ENCODE results near the gene KCNK2.

KCNK2 gene

DNA sequence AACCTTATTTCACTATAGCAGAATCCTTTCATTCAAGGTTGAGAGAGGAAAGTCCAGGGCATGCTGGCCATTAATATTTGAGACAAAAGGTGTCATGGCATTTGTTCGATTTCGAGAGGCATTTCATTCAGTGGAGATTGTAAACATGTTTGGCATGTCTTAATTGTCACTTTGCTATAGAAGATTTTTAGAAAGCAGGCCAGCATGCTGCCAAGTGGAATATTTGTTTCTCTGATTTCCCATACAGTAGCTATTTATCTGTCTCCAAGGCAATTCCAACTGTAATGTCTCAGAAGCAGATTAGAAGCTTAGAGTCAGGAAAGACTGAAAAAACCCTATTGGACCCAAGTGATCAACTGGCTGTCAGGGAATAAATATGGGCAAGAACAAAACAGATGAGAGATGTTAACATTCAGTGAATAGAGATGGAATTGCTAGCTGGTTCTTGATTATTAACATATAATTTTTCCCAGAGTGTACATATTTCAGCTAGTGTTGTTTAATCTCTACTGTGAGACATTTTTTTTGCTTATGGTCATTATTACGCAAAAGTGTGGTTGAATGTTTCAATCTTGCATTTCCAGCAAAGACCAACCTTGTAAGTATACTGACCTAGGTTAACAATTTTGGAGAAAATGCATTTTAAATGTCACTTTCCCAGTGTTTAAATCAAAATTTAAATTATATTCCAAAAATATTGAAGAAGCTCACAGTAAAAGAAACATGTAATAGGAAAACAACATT is 174.6 kb downstream of the KCNK2 start:
- H3K4me1 ChIP-seq (ENCODE audit: insufficient read depth, low read length, poor library complexity, severe bottlenecking): no peaks in the 10 kb centered on the region
- H2AFZ ChIP-seq (ENCODE audit: low read length): no peak overlapping the region
- TF ChIP-seq CTCF (conservative IDR thresholded peaks at IDR 0.05; ENCODE audit: low read length) (no peak), EZH2phosphoT487 (IDR thresholded peaks at IDR 0.05; ENCODE audit: borderline replicate concordance) (no peak)
- no peaks in the 10 kb centered on the region for H3K9me2 ChIP-seq (replicated peaks; ENCODE audit: low read depth, low read length)
- H3K9me3 ChIP-seq (ENCODE audit: insufficient read depth, low read depth, low read length): no peaks in the 10 kb centered on the region
- H3K9ac ChIP-seq (ENCODE audit: low read depth, low read length, poor library complexity, severe bottlenecking): no peak overlapping the region
- no peaks in the 10 kb centered on the region for H3K27me3 ChIP-seq (ENCODE audit: insufficient read depth, low read length, poor library complexity, severe bottlenecking)
- no peak overlapping the region for H3K4me3 ChIP-seq (ENCODE audit: low read length, poor library complexity, severe bottlenecking)
- no peaks in the 10 kb centered on the region for H3K79me2 ChIP-seq (ENCODE audit: insufficient read depth, low read length)
- H4K20me1 ChIP-seq (ENCODE audit: insufficient read depth, low read length, poor library complexity, severe bottlenecking): no peaks in the 10 kb centered on the region
- no peak overlapping the region for H3K4me2 ChIP-seq (ENCODE audit: low read depth, low read length, poor library complexity, severe bottlenecking)
- no peaks in the 10 kb centered on the region for H3F3A ChIP-seq (ENCODE audit: low read depth)
- H3K36me3 ChIP-seq (ENCODE audit: insufficient read depth, low read length): no peaks in the 10 kb centered on the region

DNA sequence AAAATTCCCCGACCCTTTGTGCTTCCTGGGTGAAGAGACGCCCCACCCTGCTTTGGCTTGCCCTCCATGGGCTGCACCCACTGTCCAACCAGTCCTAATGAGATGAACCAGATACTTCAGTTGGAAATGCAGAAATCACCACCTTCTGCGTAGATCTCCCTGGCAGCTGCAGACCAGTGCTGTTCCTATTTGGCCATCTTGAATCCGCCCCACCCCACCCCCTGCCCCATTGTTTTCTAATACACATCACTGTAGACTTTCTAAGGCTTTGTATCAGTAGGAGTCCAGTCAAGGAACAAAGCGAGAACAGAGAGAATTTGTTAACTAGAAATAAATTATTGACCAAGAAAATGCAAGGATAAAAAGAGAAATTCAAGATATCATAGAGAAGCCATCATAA is 178.2 kb downstream of the KCNK2 start:
- Histone ChIP-seq H3K36me3 (ENCODE audit: insufficient read depth, low read length) (no peaks in the 10 kb centered on the region), H3K79me2 (ENCODE audit: insufficient read depth, low read length) (no peaks in the 10 kb centered on the region), H3K9me2 (replicated peaks; ENCODE audit: low read depth, low read length) (no peaks in the 10 kb centered on the region), H4K20me1 (ENCODE audit: insufficient read depth, low read length, poor library complexity, severe bottlenecking) (no peaks in the 10 kb centered on the region), H3K4me2 (ENCODE audit: low read depth, low read length, poor library complexity, severe bottlenecking) (no peak overlapping the region), H3K9me3 (ENCODE audit: insufficient read depth, low read depth, low read length) (no peaks in the 10 kb centered on the region), H3K4me3 (ENCODE audit: low read length, poor library complexity, severe bottlenecking) (no peak overlapping the region), H3K27me3 (ENCODE audit: insufficient read depth, low read length, poor library complexity, severe bottlenecking) (no peaks in the 10 kb centered on the region), H3K9ac (ENCODE audit: low read depth, low read length, poor library complexity, severe bottlenecking) (no peak overlapping the region), H3K4me1 (ENCODE audit: insufficient read depth, low read length, poor library complexity, severe bottlenecking) (no peaks in the 10 kb centered on the region), H3F3A (ENCODE audit: low read depth) (no peaks in the 10 kb centered on the region), H2AFZ (ENCODE audit: low read length) (no peak overlapping the region)
- TF ChIP-seq EZH2phosphoT487 (IDR thresholded peaks at IDR 0.05; ENCODE audit: borderline replicate concordance) (no peak), CTCF (conservative IDR thresholded peaks at IDR 0.05; ENCODE audit: low read length) (no peak)

DNA sequence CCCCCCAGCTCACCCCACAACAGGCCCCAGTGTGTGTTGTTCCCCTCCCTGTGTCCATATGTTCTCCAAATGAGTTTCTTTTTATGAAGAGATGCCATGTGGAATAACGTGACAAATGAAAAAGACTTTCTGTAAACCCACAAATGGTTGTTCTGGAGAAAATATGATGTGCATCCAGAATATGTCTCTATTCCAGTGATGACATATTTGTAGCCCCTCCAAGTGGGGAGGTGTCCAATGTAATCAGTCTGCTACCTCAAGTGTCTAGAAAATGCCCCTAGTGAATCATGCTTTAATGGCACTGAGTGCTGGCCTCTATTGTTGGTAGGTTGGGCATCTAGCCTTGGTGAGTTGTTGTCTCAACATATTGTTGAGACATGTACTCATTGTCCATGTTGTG is 179.6 kb downstream of the KCNK2 start:
- Histone ChIP-seq H4K20me1 (ENCODE audit: insufficient read depth, low read length, poor library complexity, severe bottlenecking) (no peaks in the 10 kb centered on the region), H3K9me2 (replicated peaks; ENCODE audit: low read depth, low read length) (no peaks in the 10 kb centered on the region), H3K36me3 (ENCODE audit: insufficient read depth, low read length) (no peaks in the 10 kb centered on the region), H3K79me2 (ENCODE audit: insufficient read depth, low read length) (no peaks in the 10 kb centered on the region), H3F3A (ENCODE audit: low read depth) (no peaks in the 10 kb centered on the region), H3K27me3 (ENCODE audit: insufficient read depth, low read length, poor library complexity, severe bottlenecking) (no peaks in the 10 kb centered on the region), H3K4me2 (ENCODE audit: low read depth, low read length, poor library complexity, severe bottlenecking) (no peak overlapping the region), H2AFZ (ENCODE audit: low read length) (no peak overlapping the region), H3K9me3 (ENCODE audit: insufficient read depth, low read depth, low read length) (no peaks in the 10 kb centered on the region), H3K9ac (ENCODE audit: low read depth, low read length, poor library complexity, severe bottlenecking) (no peak overlapping the region), H3K4me1 (ENCODE audit: insufficient read depth, low read length, poor library complexity, severe bottlenecking) (no peaks in the 10 kb centered on the region), H3K4me3 (ENCODE audit: low read length, poor library complexity, severe bottlenecking) (no peak overlapping the region)
- no peak for TF ChIP-seq CTCF (conservative IDR thresholded peaks at IDR 0.05; ENCODE audit: low read length)
- TF ChIP-seq EZH2phosphoT487 (IDR thresholded peaks at IDR 0.05; ENCODE audit: borderline replicate concordance): no peak
